Loucy (cell line): Measurements from ENCODE around the gene CLEC4F.
A peak's percentile ranks its signal among the peaks of the same experiment; 100 is the strongest.

Experiments used
- H2AFZ ChIP-seq: fragments of 200-600 bp; sonication (generic); 2 replicates; pipeline ENCODE4 v1.6.0; 2016; ENCODE audit warnings: antibody characterized with exemption, mild to moderate bottlenecking, low read length, moderate library complexity
- H3F3A ChIP-seq: fragments of 200-600 bp; 2 replicates; pipeline ENCODE4 v1.6.0; 2016; ENCODE audit warnings: antibody characterized with exemption, low read depth, mild to moderate bottlenecking
- H3K27me3 ChIP-seq: fragments of 200-600 bp; sonication (generic); 2 replicates; pipeline ENCODE4 v1.6.1; 2014; ENCODE audit warnings: low read length, mild to moderate bottlenecking; ENCODE audit not compliant: insufficient read depth, poor library complexity, severe bottlenecking
- H3K36me3 ChIP-seq: fragments of 200-600 bp; sonication (generic); 2 replicates; pipeline ENCODE4 v1.6.1; 2016; ENCODE audit warnings: low read length; ENCODE audit not compliant: insufficient read depth
- H3K4me1 ChIP-seq: fragments of 200-600 bp; sonication (generic); 2 replicates; pipeline ENCODE4 v1.5.1; 2014; ENCODE audit warnings: low read length, mild to moderate bottlenecking; ENCODE audit not compliant: insufficient read depth, poor library complexity, severe bottlenecking
- H3K4me2 ChIP-seq: fragments of 200-600 bp; sonication (generic); 2 replicates; pipeline ENCODE4 v1.6.0; 2014; ENCODE audit warnings: antibody characterized with exemption, low read length, low read depth, mild to moderate bottlenecking; ENCODE audit not compliant: poor library complexity, severe bottlenecking
- H3K4me3 ChIP-seq: fragments of 200-600 bp; sonication (generic); 2 replicates; pipeline ENCODE4 v1.5.1; 2014; ENCODE audit warnings: low read length, mild to moderate bottlenecking, mixed read lengths; ENCODE audit not compliant: poor library complexity, severe bottlenecking
- H3K79me2 ChIP-seq: fragments of 200-600 bp; sonication (generic); 2 replicates; pipeline ENCODE4 v1.6.1; 2014; ENCODE audit warnings: low read length; ENCODE audit not compliant: insufficient read depth
- H3K9ac ChIP-seq: fragments of 200-600 bp; sonication (generic); 2 replicates; pipeline ENCODE4 v1.6.0; 2014; ENCODE audit warnings: mild to moderate bottlenecking, low read depth, low read length, moderate library complexity; ENCODE audit not compliant: poor library complexity, severe bottlenecking
- H3K9me2 ChIP-seq: fragments of 200-600 bp; sonication (generic); replicated peaks from 2 replicates; pipeline ENCODE4 v1.6.1; 2016; ENCODE audit warnings: low read depth, low read length, mixed read lengths
- H3K9me3 ChIP-seq: fragments of 200-600 bp; sonication (generic); 2 replicates; pipeline ENCODE4 v1.6.1; 2014; ENCODE audit warnings: mild to moderate bottlenecking, antibody characterized with exemption, low read length, low read depth; ENCODE audit not compliant: insufficient read depth
- H4K20me1 ChIP-seq: fragments of 200-600 bp; sonication (generic); 2 replicates; pipeline ENCODE4 v1.6.0; 2014; ENCODE audit warnings: antibody characterized with exemption, low read length, mild to moderate bottlenecking; ENCODE audit not compliant: insufficient read depth, poor library complexity, severe bottlenecking
- CTCF ChIP-seq: fragments of 200-600 bp; sonication (generic); conservative IDR thresholded peaks from 2 replicates; pipeline ENCODE4 v1.5.1; 2014; ENCODE audit warnings: mild to moderate bottlenecking, antibody characterized with exemption, low read length
- EZH2phosphoT487 ChIP-seq: fragments of 200-600 bp; IDR thresholded peaks from 2 replicates; pipeline ENCODE4 v1.6.1; 2018; ENCODE audit warnings: antibody characterized with exemption, mild to moderate bottlenecking, moderate library complexity, borderline replicate concordance

Gene CLEC4F

DNA sequence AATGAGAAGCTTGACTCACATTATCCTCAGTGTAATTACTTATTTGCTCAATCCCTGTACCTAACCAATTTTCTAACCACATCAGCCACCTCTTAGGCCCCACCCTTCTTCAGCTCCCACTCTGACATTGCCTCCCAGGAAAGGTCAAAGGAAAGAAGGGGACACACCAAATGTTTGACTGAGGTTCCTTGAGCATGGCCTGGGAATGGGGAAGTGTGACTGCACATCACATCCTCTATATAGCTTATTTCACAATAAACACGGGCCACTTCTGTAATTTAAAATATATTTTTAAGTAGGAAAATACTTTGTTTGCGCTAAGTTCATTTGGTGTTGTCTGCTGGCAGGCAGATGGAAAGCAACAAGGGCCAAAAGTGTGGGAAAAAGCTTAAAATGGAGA is 26.9 kb downstream of the CLEC4F start:
- Histone ChIP-seq H3K4me3 (no peak overlapping the region), H3K9ac (no peak overlapping the region), H3K4me1 (no peaks in the 10 kb centered on the region), H3K9me3 (no peaks in the 10 kb centered on the region), H3K4me2 (no peak overlapping the region), H3F3A (no peaks in the 10 kb centered on the region), H4K20me1 (no peaks in the 10 kb centered on the region), H3K36me3 (no peaks in the 10 kb centered on the region), H3K79me2 (no peaks in the 10 kb centered on the region), H3K27me3 (no peaks in the 10 kb centered on the region), H3K9me2 (no peaks in the 10 kb centered on the region), H2AFZ (no peak overlapping the region)
- TF ChIP-seq CTCF (no peak), EZH2phosphoT487 (no peak)

DNA sequence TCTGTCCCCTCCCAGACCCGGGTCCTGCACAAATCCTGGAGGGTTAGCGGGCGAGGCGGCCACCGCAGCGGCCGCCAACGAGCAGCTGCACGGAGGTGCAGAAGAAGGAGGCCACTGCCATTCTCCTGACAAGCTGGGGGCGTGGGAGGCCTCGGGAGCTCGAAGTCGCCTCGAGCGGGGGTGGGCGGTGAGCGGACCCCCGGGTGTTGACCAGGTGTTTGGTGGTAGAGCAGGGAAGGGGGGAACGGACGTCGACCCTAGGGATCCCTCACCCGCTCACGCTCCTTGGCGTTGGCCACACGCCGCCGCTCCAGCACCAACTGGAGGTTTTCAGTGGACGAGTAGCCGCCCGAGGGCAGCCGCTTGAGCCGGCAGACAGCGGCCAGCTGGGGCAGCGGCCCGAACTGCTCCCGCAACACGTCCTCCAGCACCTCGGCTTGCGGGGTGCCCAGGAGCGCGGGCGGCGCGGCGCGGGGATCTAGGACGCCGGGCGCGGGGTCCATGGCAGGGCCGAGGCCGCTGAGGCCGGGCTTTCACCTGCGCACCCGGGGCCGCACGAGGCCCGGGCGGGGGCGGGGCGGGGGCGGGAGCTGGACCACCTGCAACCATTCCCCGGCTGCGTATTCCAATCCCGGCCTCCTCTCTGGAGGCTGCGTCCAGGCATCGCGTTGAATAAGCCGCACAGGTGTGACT is 30.1 kb downstream of the CLEC4F start, which contains the start of gene FIGLA:
FIGLA (minus strand) TSS at position 508 of the 693 bp plus-strand sequence; CDS start at position 503, 5 bp downstream.
- peak within 1 kb of the TSS; percentile 28 for H3K4me3 ChIP-seq
- H3K36me3 ChIP-seq = no peaks in the 10 kb centered on the region
- no peaks in the 10 kb centered on the region for H3K4me1 ChIP-seq
- no peaks in the 10 kb centered on the region for H4K20me1 ChIP-seq
- peak within 1 kb of the TSS; percentile 37 for H3K9ac ChIP-seq
- no peak for TF ChIP-seq EZH2phosphoT487
- TF ChIP-seq CTCF = no peak
- no peaks in the 10 kb centered on the region for H3K79me2 ChIP-seq
- H3K9me3 ChIP-seq = no peaks in the 10 kb centered on the region
- no peaks in the 10 kb centered on the region for H3F3A ChIP-seq
- H3K27me3 ChIP-seq = no peaks in the 10 kb centered on the region
- no peaks in the 10 kb centered on the region for H3K9me2 ChIP-seq
- H3K4me2 ChIP-seq = peak within 1 kb of the TSS; percentile 48
- peak within 1 kb of the TSS; percentile 92 for H2AFZ ChIP-seq

- H3K4me1 ChIP-seq = no peaks in the 10 kb centered on the region
- H3K36me3 ChIP-seq = no peaks in the 10 kb centered on the region
- H3K27me3 ChIP-seq = no peaks in the 10 kb centered on the region
- no peaks in the 10 kb centered on the region for H3K9me2 ChIP-seq
- no peaks in the 10 kb centered on the region for H3K79me2 ChIP-seq
- H3K4me2 ChIP-seq = peak overlapping the region; percentile 48
- no peaks in the 10 kb centered on the region for H3F3A ChIP-seq
- H2AFZ ChIP-seq = peak overlapping the region; percentile 92
- no peaks in the 10 kb centered on the region for H3K9me3 ChIP-seq
- no peaks in the 10 kb centered on the region for H4K20me1 ChIP-seq
- H3K9ac ChIP-seq = peak overlapping the region; percentile 37
- TF ChIP-seq EZH2phosphoT487 (no peak), CTCF (peak; percentile 78)
- H3K4me3 ChIP-seq = peak overlapping the region; percentile 28
These were observed 30.9 kb downstream of the CLEC4F start for GRCh38 chr2:70789304-70790135.
